AG20443 (cell line): ENCODE results near the gene MBLAC1.
A peak's percentile ranks its signal among the peaks of the same experiment; 100 is the strongest.

Experiments
- DNase-seq: peaks from one replicate; pipeline ENCODE4 v3.0.0; 2012; ENCODE audit warnings: low spot score, mixed read lengths

Gene MBLAC1, protein sequence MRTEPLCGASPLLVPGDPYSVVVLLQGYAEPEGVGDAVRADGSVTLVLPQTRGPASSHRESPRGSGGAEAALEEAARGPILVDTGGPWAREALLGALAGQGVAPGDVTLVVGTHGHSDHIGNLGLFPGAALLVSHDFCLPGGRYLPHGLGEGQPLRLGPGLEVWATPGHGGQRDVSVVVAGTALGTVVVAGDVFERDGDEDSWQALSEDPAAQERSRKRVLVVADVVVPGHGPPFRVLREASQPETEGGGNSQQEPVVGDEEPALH

DNA sequence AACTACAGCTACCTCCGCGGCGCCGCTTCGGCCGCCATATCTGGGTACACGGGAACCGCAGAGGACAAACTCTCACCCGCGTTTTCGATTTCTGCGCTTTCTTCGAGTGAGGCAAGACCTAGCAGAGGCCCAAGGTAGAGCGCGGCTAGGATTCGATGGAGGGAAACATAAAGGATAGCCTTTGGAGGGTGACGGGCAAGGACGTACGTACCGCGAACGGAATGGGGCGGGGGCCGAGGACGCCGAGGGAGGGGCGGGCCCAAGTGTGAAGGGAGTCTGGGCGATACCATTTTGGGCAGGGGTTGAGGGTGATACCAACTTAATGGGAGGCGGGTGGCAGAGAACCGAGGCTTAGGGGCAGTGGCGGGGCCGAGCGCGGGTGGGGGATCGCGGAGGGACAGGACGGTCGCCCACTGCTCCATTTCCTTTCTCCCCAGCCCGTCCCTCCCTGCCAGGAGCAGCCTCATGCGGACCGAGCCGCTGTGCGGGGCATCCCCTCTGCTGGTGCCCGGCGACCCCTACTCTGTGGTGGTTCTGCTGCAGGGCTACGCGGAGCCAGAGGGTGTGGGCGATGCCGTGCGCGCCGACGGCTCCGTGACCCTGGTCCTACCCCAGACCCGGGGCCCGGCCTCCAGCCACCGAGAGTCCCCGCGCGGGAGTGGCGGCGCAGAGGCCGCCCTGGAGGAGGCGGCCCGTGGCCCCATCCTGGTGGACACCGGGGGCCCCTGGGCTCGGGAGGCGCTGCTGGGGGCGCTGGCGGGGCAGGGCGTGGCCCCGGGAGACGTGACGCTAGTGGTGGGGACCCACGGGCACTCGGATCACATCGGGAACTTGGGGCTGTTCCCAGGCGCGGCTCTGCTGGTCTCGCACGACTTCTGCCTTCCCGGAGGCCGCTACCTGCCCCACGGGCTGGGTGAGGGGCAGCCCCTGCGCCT, at the start of gene MBLAC1:
Gene MBLAC1 (plus strand): TSS at position 37 of the 935 bp plus-strand sequence. CDS start 429 bp downstream, at position 466.
- DNase-seq = peak; percentile 95

- no peak for DNase-seq
These were observed 49.6 kb upstream of the MBLAC1 start for GRCh38 chr7:100077205-100077604.

DNA sequence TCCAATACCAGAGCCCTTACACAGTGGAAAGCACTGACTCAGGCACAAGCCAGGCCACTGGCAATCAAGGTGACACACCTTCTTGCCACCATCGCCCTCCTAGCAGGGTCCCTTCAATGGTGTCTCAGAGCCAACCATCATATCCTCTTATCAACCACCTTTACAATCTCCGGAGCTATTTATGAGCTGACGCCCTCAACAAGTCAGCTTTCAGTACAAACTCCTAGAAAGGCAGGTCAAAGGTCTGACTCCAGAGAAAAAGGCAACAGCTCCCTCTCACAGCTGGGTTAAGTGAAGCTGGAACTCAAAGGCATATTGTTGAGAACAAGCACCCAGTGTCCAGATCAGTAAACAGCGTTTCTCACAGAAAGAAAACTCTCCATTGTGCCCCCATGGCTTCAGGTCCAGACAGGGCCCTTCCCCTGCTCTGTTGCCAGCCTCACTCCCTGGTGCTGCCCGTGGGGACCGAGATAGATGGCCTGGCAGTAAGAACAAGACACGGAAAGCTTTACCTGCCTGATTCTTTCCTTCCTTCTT, 47.7 kb upstream of the MBLAC1 start:
- DNase-seq = no peak

DNA sequence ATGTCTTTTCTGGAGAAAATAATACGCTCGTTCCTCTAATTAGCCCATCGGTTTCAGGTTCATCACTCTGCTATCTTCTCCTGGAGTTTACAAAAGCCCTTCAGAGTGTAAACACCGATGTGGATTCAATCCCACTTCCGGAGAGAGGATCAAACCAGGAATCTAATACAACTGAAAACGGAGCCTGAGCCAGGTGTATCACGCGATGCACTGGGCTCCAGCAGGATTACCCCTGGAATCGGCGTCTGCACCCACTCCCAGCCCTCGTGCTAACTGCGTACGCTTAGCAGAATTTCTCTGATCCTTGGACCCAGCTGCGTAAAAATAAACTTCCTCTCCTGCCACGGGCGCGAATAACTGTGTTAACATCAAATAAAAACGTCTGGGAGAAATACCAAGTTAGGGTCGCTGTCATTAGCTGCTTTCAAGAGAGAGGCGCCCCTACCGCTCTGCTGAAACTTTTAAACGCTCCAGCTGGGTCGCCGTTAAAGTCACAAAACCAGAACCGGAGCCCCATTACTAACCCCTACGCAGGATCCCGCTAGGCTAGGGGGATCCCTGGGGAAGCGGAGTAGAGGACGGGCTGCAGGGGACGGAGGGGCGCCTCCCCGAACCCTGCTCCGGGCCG, 45.7 kb upstream of the MBLAC1 start:
- peak; percentile 18 for DNase-seq

DNA sequence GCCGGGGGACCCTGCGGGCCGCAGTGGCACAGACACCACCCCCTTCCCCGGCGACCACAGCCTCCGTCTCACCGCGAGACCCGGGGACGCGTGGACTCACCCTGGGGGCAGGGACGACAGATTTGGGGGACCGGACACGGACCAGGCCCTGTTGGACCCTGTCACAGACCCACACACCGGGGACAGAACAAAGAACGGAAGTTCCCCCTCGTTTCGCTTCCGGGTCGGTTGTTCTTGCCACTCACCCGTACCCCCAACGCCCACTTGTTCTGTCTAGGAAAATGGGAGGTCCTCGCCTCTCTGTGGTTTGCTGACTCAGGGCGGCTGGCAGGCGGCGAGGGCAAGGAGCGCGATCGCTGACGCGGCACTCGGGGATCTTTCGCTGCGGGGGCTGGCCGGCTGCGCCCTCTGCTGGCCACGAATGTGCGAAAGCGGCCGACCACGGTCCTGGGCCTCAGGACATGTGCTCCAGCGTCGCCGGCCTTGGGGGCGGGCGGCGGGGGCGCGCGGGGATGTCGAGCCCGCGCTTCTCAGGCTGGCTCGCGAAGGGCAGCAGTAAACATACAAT, 45.1 kb upstream of the MBLAC1 start, which contains the start of gene ZNF3:
Gene ZNF3 (minus strand): TSS at position 189 of the 568 bp plus-strand sequence. CDS start 4,366 bp downstream, outside the sequence.
- DNase-seq = peak; percentile 97

DNA sequence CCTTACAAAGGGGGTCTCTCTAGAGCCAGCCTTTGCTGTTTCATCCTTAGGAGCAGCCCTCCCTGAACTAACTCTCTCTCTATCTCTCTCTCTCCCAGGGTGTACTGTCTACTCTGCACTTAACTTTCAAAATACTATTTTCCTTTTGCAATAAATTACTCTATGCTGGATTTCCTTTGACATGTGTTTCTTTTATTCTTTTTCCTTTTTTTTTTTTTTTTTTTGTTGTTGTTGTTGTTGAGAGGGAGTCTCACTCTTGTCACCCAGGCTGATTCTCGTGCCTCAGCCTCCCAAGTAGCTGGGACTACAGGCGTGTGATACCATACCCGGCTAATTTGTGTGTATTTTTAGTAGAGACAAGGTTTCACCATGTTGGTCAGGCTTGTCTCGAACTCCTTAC, 43.8 kb upstream of the MBLAC1 start:
- DNase-seq = no peak

DNA sequence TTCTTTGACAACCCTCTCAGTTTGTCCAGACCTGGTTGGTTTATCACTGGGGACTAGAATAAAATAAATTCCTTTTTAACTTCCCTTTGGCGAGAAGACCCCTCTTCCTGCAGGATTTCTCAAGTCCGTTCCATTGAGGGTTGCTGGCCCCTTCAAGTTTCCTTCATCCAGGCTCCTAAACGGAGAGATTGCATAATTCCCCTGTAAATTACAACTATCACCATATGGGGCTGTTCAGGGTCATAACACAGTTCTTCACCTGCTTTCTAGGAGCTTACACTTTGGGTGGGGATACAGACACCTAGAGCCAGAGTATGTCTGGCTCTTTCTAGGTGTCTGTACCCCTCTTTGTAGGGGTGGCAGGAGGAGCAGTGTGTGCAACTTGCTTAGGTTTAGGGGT, 41.3 kb upstream of the MBLAC1 start:
- no peak for DNase-seq

DNA sequence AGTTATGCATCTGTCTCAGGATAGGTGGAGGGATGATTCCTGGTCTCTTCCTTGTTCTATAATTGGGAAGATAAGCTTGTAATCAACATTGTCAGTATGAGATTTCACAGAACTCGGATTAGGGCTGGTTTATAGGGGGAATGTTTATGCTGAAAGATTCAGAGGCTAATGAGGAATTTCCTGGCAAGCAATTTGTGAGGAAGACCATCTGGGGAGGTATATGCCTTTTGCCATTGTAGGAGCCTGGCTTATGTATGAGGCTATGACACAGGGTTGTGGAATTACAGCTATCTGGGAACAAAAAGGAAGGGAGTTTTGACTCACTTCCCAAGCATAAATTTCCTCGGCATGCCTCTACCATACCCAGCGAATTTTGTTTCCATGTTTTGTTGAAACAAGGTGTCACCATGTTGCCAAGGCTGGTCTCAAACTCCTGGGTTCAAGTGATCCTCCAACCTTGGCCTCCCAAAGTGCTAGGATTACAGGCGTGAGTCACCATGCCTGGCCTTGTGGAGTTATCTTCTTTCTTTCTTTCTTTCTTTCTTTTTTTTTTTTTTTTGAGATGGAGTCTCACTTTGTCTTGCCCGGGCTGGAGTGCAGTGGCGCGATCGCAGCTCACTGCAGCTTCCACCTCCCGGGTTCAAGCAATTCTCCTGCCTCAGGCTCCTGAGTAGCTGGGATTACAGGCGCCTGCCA, 39.6 kb upstream of the MBLAC1 start:
- peak; percentile 74 for DNase-seq

DNA sequence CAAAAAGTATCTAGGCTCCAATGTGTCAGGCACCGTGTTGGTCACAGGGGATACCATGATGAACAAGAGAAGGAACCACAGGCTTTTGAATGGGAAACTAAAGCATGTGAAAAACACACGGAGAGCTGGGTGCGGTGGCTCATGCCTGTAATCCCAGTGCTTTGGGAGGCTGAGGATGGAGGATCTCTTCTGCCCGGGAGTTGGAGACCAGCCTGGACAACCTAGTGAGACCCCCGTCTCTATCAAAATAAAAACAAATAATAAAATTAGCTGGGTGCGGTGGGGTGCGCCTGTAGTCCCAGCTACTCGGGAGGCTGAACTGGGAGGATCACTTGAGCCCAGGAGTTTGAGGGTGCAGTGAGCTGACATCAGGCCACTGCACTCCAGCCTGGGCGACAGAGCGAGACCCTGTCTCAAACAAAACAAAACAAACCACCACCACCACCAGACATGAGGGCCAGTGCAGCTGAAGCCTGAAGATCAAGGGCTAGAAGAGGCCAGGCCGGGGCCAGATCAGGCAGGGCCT, 38.6 kb upstream of the MBLAC1 start:
- no peak for DNase-seq

GRCh38 chr7:100088621-100089457, 37.9 kb upstream of the MBLAC1 start, which contains the start of gene COPS6:
TSS of gene COPS6 (plus strand) at chr7:100088969. CDS start at chr7:100088991, 22 bp downstream.
- peak; percentile 87 for DNase-seq

DNA sequence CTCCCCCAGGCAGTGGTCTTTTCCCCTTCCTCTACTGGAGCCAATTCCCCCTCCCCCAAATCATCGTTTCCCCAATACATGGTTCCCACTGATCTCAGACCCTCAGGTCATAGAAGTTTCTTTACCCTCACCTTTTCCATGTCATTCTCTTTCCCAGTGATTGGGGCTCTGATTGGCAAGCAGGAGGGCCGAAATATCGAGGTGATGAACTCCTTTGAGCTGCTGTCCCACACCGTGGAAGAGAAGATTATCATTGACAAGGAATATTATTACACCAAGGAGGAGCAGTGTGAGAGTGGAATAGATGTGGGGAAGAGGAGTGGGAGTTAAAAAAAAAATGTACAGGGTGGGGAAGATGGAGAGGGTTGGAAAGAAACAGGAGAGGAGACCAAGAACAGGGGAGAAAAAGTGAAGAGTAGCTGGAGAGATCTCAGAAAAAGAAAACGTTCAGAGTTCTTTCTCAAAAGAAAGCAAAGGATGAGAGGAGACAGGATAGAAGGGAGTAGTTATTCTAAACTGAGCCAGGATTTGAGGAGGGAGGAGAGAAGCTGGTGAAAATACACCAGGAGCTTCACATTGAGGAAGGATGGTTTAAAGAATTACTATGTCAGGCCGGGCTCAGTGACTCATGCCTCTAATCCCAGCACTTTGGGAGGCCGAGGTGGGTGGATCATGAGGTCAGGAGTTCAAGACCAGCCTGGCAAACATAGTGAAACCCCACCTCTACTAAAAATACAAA, 37.1 kb upstream of the MBLAC1 start:
- DNase-seq = no peak

DNA sequence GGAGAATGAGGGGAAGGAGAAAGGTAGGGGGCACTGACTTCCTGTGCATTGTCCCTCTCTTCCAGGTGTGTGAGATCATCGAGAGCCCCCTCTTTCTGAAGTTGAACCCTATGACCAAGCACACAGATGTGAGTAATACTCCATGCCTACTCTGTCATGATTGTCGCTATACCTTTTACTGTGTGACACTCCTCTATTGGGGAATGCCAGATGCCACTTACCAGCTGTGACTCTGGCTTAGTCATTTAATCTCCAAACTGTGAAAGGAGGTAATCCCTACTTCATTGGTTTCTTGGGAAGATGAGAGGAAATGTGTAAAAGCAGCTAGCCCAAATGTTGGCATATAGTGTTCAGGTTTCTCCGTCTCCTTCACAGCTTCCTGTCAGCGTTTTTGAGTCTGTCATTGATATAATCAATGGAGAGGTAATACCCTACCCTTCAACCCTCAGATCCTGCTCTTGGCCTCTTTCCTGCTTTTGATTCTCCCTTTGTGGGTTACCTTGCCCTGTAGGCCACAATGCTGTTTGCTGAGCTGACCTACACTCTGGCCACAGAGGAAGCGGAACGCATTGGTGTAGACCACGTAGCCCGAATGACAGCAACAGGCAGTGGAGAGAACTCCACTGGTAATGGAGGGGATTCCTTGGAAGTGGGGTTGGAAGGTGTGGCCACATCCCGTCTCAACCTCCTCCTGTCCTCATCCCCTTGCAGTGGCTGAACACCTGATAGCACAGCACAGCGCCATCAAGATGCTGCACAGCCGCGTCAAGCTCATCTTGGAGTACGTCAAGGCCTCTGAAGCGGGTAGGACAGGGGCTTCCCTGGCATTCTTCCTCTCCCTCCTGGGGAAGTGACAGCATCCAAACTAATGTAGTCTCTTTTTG, 36.0 kb upstream of the MBLAC1 start:
- no peak for DNase-seq

- DNase-seq = no peak
These were observed 35.2 kb upstream of the MBLAC1 start for GRCh38 chr7:100091411-100092181.

DNA sequence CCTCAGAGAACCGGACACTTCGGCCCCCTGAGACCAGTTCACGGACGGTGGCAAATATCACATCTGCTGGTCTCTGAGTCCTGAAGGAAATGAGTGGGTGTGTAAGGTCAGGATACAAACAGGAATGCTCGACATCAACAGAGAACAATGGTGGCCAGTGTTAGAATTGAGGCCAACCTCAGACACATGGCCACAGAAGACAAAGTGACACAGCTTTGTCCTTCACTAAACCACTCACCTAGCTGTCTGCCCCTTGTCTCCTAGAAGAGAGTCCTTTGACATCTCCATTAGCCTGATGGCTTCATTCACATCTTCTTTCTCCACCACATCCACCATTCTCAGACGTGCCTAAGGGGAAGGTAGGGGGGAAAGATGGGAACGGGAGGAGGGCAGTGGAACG, 33.7 kb upstream of the MBLAC1 start:
- no peak for DNase-seq

DNA sequence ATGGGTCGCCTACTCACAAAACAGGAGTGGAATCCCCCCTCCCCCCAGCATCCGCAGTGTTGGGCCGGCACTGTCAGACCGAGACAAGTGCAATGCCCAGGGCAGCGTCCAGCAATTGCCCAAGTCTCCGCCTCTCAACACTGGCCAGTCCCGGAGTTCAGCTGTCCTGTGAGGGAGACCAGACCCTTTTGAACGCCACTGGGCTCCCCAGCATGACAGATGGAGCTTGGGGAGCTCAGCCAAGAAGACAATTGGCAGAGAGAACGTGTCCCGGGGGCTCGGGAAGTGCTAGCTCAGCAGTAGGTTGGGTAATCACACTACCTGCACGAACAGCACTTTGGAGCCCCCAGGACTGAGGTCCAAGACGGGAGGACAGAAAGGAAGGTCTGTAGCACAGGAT, 33.3 kb upstream of the MBLAC1 start:
- DNase-seq = no peak

GRCh38 chr7:100093925-100094486, 32.8 kb upstream of the MBLAC1 start:
- no peak for DNase-seq

DNA sequence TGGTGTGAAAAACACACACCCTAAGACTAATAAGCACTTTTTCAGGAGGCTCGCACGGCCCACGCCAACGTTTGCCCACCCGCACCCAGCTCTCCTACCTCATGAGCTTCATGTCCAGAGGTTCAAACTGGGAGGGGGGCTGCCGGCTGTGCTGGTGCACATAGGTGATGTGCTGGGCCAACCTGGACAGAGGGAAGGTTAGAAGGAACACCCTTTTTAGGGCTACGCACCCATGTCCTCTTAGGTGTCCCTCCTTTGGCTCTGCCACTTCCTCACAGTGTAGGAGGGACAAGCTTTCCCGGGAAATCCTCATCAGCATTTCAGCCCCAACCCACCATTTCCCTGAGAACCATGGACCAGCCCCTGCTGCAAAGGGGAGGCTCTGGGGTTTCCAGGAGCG, 31.5 kb upstream of the MBLAC1 start:
- DNase-seq = no peak
